GM03348 (cell line): ENCODE data around the gene SFMBT1.

Experiments used
- DNase-seq: peaks from one replicate; pipeline ENCODE4 v3.0.0; 2012; ENCODE audit warnings: low spot score

SFMBT1 gene

GRCh38 chr3:52986938-52987337 is 58.9 kb downstream of the SFMBT1 start:
- no peak for DNase-seq

GRCh38 chr3:52986049-52986448 is 59.8 kb downstream of the SFMBT1 start:
- no peak for DNase-seq

- no peak for DNase-seq
Observed at GRCh38 chr3:52983828-52984227, 62.0 kb downstream of the SFMBT1 start.

- DNase-seq: no peak
Observed at GRCh38 chr3:52983336-52983807, 62.5 kb downstream of the SFMBT1 start.

- no peak for DNase-seq
Observed at GRCh38 chr3:52982839-52983238, 63.0 kb downstream of the SFMBT1 start.

- no peak for DNase-seq
Observed at GRCh38 chr3:52979190-52979983, 66.5 kb downstream of the SFMBT1 start.

- DNase-seq: no peak
Observed at GRCh38 chr3:52978109-52978754, 67.6 kb downstream of the SFMBT1 start.

GRCh38 chr3:52973806-52974205 is 72.1 kb downstream of the SFMBT1 start:
- peak; percentile 5 for DNase-seq

GRCh38 chr3:52971895-52972294 is 74.0 kb downstream of the SFMBT1 start:
- no peak for DNase-seq

GRCh38 chr3:52967398-52967797 is 78.5 kb downstream of the SFMBT1 start:
- DNase-seq: no peak

- no peak for DNase-seq
Observed at GRCh38 chr3:52962160-52962559, 83.7 kb downstream of the SFMBT1 start.

- DNase-seq: no peak
Observed at GRCh38 chr3:52959773-52960172, 86.1 kb downstream of the SFMBT1 start.

GRCh38 chr3:52939600-52939999 is 106.3 kb downstream of the SFMBT1 start:
- DNase-seq: no peak

- DNase-seq: peak; percentile 80
Observed at GRCh38 chr3:52934630-52935530, 111.0 kb downstream of the SFMBT1 start.

- no peak for DNase-seq
Observed at GRCh38 chr3:52931889-52932288, 114.0 kb downstream of the SFMBT1 start.

- DNase-seq: no peak
Observed at GRCh38 chr3:52931328-52931727, 114.5 kb downstream of the SFMBT1 start.

- no peak for DNase-seq
Observed at GRCh38 chr3:52930748-52931147, 115.1 kb downstream of the SFMBT1 start.

- DNase-seq: no peak
Observed at GRCh38 chr3:52926554-52926953, 119.3 kb downstream of the SFMBT1 start.

GRCh38 chr3:52925405-52926313 is 120.2 kb downstream of the SFMBT1 start:
- DNase-seq: no peak

- no peak for DNase-seq
Observed at GRCh38 chr3:52923963-52924362, 121.9 kb downstream of the SFMBT1 start.

- DNase-seq: no peak
Observed at GRCh38 chr3:52920841-52921240, 125.0 kb downstream of the SFMBT1 start.
